HepG2 (cell line): ENCODE data around the gene NDOR1. TPM values are rescaled to one million over a fixed set of nuclear protein-coding genes. Genes with fewer than 3 reads are reported as not detected.
A peak's percentile ranks its signal among the peaks of the same experiment; 100 is the strongest.

Source experiments
- ELF4 ChIP-seq: sonication (generic); formaldehyde crosslinking; IDR thresholded peaks from 2 replicates; pipeline ENCODE4 v1.5.0; 2020; ENCODE audit warnings: missing genetic modification reagents, mild to moderate bottlenecking, moderate library complexity, borderline replicate concordance
- ETV6 ChIP-seq: sonication (generic); formaldehyde crosslinking; conservative IDR thresholded peaks from 2 replicates; pipeline ENCODE4 v1.4.0; 2020; ENCODE audit warnings: missing genetic modification reagents
- FOXO1 ChIP-seq: sonication (generic); formaldehyde crosslinking; IDR thresholded peaks from 2 replicates; pipeline ENCODE4 v1.4.0; 2020; ENCODE audit warnings: missing genetic modification reagents
- HHEX ChIP-seq: IDR thresholded peaks from 2 replicates; pipeline ENCODE4 v1.6.1; 2016; ENCODE audit warnings: control low read depth
- JUN ChIP-seq: sonication (generic); formaldehyde crosslinking; IDR thresholded peaks from 2 replicates; pipeline ENCODE4 v1.4.0; 2020; ENCODE audit warnings: mild to moderate bottlenecking, missing genetic modification reagents
- KAT8 ChIP-seq: IDR thresholded peaks from 2 replicates; pipeline ENCODE4 v1.6.1; 2016; ENCODE audit warnings: missing genetic modification reagents, missing compliant biosample characterization
- NR1H2 ChIP-seq: sonication (generic); formaldehyde crosslinking; IDR thresholded peaks from 2 replicates; pipeline ENCODE4 v1.8.1; 2022; ENCODE audit warnings: low read depth, missing genetic modification reagents, borderline replicate concordance
- NR2F6 ChIP-seq, 2 experiments: IDR thresholded peaks; 2 replicates each; pipeline ENCODE4 v1.6.1; 2016; ENCODE audit warnings: antibody characterized with exemption in 1 of 2, mild to moderate bottlenecking in 1 of 2
- RORA ChIP-seq: sonication (generic); formaldehyde crosslinking; IDR thresholded peaks from 2 replicates; pipeline ENCODE4 v1.5.0; 2020; ENCODE audit warnings: mild to moderate bottlenecking, missing genetic modification reagents, moderate library complexity
- STAT5B ChIP-seq: sonication (generic); formaldehyde crosslinking; IDR thresholded peaks from 2 replicates; pipeline ENCODE4 v1.4.0; 2020; ENCODE audit warnings: missing genetic modification reagents
- TCF7L2 ChIP-seq: IDR thresholded peaks from 2 replicates; pipeline ENCODE4 v1.6.1; 2011; ENCODE audit warnings: mild to moderate bottlenecking, low read depth, low read length, moderate library complexity
- THRA ChIP-seq: sonication (generic); formaldehyde crosslinking; IDR thresholded peaks from 2 replicates; pipeline ENCODE4 v1.4.0; 2020; ENCODE audit warnings: missing genetic modification reagents, borderline replicate concordance
- XBP1 ChIP-seq: sonication (generic); formaldehyde crosslinking; IDR thresholded peaks from 2 replicates; pipeline ENCODE4 v1.5.0; 2020; ENCODE audit warnings: missing genetic modification reagents
- ZBTB26 ChIP-seq: IDR thresholded peaks from 2 replicates; pipeline ENCODE4 v1.6.1; 2016; ENCODE audit warnings: missing compliant biosample characterization, missing genetic modification reagents, borderline replicate concordance
- ZBTB4 ChIP-seq: sonication (generic); formaldehyde crosslinking; IDR thresholded peaks from 2 replicates; pipeline ENCODE4 v1.4.0; 2020; ENCODE audit warnings: missing genetic modification reagents, mild to moderate bottlenecking, borderline replicate concordance
- ZNF3 ChIP-seq: IDR thresholded peaks from 2 replicates; pipeline ENCODE4 v1.7.0; 2017; ENCODE audit warnings: inconsistent platforms
- ZNF335 ChIP-seq: sonication (generic); formaldehyde crosslinking; IDR thresholded peaks from 2 replicates; pipeline ENCODE4 v1.4.0; 2020; ENCODE audit warnings: missing genetic modification reagents
- ZNF660 ChIP-seq: sonication (generic); formaldehyde crosslinking; IDR thresholded peaks from 2 replicates; pipeline ENCODE4 v1.5.1; 2020; ENCODE audit warnings: mild to moderate bottlenecking, low read depth, missing genetic modification reagents, borderline replicate concordance
- ZNF7 ChIP-seq: IDR thresholded peaks from 2 replicates; pipeline ENCODE4 v1.6.1; 2016; ENCODE audit warnings: missing biosample characterization, missing genetic modification reagents
- ZNF775 ChIP-seq: sonication (generic); formaldehyde crosslinking; IDR thresholded peaks from 2 replicates; pipeline ENCODE4 v1.4.0; 2020; ENCODE audit warnings: missing genetic modification reagents, mild to moderate bottlenecking, moderate library complexity, borderline replicate concordance
- polyA plus RNA-seq, 8 experiments: library from polyadenylated mRNA; depleted of rRNA in 3 of 8; stranded (reverse) in 7 of 8; unstranded in 1 of 8; fragments of >200 nt; fragmentation: Illumina TruSeq in 4 of 8; extraction: Trizol in 4 of 8; gene quantifications; 2 replicates each; pipeline versions ENCODE4 v1.2.1 to v1.2.3, GENCODE V29; 2011 to 2016; ENCODE audit warnings: low read depth in 4 of 8, missing spikeins in 1 of 8, mixed read lengths in 1 of 8; ENCODE audit not compliant: insufficient read depth in 1 of 8
- total RNA-seq, 5 experiments: library from RNA; depleted of rRNA; stranded (reverse); fragments of >200 nt; fragmentation: Illumina TruSeq; extraction: Trizol; gene quantifications; 2 replicates each; pipeline ENCODE4 v1.2.3, GENCODE V29; 2016; ENCODE audit warnings: low read depth in 1 of 5

Gene NDOR1
- total and polyA plus RNA-seq, 2 of the 13 experiments (the other 11 are each of a cell fraction or from before 2014, with no cell fraction given) = 3.6 to 8.7 TPM

- no peak for TF ChIP-seq ZBTB4 (CRISPR knock-in tag)
- TF ChIP-seq THRA (CRISPR knock-in tag) = no peak
- TF ChIP-seq ETV6 = no peak
- no peak for TF ChIP-seq RORA (CRISPR knock-in tag)
- TF ChIP-seq ELF4 (CRISPR knock-in tag) = no peak
- peak; percentile 99 for TF ChIP-seq KAT8 (CRISPR knock-in tag)
- TF ChIP-seq NR1H2 (CRISPR knock-in tag) = no peak
- no peak for TF ChIP-seq STAT5B (CRISPR knock-in tag)
- no peak for TF ChIP-seq XBP1 (CRISPR knock-in tag)
- TF ChIP-seq NR2F6 (IDR thresholded peaks at IDR 0.05) = no peak
- TF ChIP-seq NR2F6 (CRISPR knock-in tag; IDR thresholded peaks at IDR 0.05) = 0 out of 2 replicates have a peak, but pooled peaks have one; percentile 38
- TF ChIP-seq ZNF335 = 0 out of 2 replicates have a peak, but pooled peaks have one; percentile 56
- no peak for TF ChIP-seq JUN
- no peak for TF ChIP-seq TCF7L2
- TF ChIP-seq ZNF775 (CRISPR knock-in tag) = no peak
- TF ChIP-seq ZNF660 (CRISPR knock-in tag) = no peak
- TF ChIP-seq HHEX (CRISPR knock-in tag) = no peak
- no peak for TF ChIP-seq FOXO1 (CRISPR knock-in tag)
- no peak for TF ChIP-seq ZNF3 (CRISPR knock-in tag)
- no peak for TF ChIP-seq ZNF7 (CRISPR knock-in tag)
- 0 out of 2 replicates have a peak, but pooled peaks have one; percentile 33 for TF ChIP-seq ZBTB26 (CRISPR knock-in tag)
These were observed at the start of gene NDOR1, which contains the start of gene TMEM203 (continued) for GRCh38 chr9:137205126-137206069.
